GM21529 (cell line): Measurements from ENCODE around the gene PCF11.
"Not testable (repeated sequence)": the region's sequence is repeated elsewhere in the genome, so short reads cannot be mapped to it uniquely, and the experiment has no call there.

ENCODE experiments used
- ATAC-seq: cut with Tn5 transposase; IDR thresholded peaks from one replicate; pipeline ENCODE4 v1.9.1; 2021; ENCODE audit not compliant: unreplicated experiment

Gene PCF11

GRCh38 chr11:83187465-83187864 lies 30.5 kb downstream of the PCF11 start:
- ATAC-seq: no peak

- no peak for ATAC-seq
Measured at GRCh38 chr11:83191491-83191890, 34.6 kb downstream of the PCF11 start.

GRCh38 chr11:83191986-83192385 lies 35.1 kb downstream of the PCF11 start:
- no peak for ATAC-seq

GRCh38 chr11:83192606-83193245 lies 35.8 kb downstream of the PCF11 start:
- no peak for ATAC-seq

- peak; percentile 91 for ATAC-seq
Measured at GRCh38 chr11:83193315-83194280, 36.7 kb downstream of the PCF11 start, which contains the start of gene ANKRD42. ANKRD42 (plus strand) TSS chr11:83193712; CDS start chr11:83194671, 959 bp downstream.

GRCh38 chr11:83194281-83195142 lies 37.6 kb downstream of the PCF11 start:
- peak; percentile 55 for ATAC-seq

GRCh38 chr11:83195143-83195466 lies 38.2 kb downstream of the PCF11 start:
- ATAC-seq: no peak

- no peak for ATAC-seq
Measured at GRCh38 chr11:83195649-83196048, 38.7 kb downstream of the PCF11 start.

- ATAC-seq: no peak
Measured at GRCh38 chr11:83200035-83200434, 43.1 kb downstream of the PCF11 start.

GRCh38 chr11:83205608-83206185 lies 48.8 kb downstream of the PCF11 start:
- no peak for ATAC-seq

- no peak for ATAC-seq
Measured at GRCh38 chr11:83206221-83206620, 49.3 kb downstream of the PCF11 start.

GRCh38 chr11:83206771-83207382 lies 49.9 kb downstream of the PCF11 start:
- not testable (repeated sequence) for ATAC-seq

GRCh38 chr11:83219095-83219494 lies 62.2 kb downstream of the PCF11 start:
- ATAC-seq: no peak

- ATAC-seq: no peak
Measured at GRCh38 chr11:83220260-83220659, 63.3 kb downstream of the PCF11 start.

- ATAC-seq: no peak
Measured at GRCh38 chr11:83221694-83222093, 64.8 kb downstream of the PCF11 start.

GRCh38 chr11:83222499-83222898 lies 65.6 kb downstream of the PCF11 start:
- ATAC-seq: no peak

- ATAC-seq: no peak
Measured at GRCh38 chr11:83223457-83223856, 66.5 kb downstream of the PCF11 start.

- no peak for ATAC-seq
Measured at GRCh38 chr11:83235825-83236224, 78.9 kb downstream of the PCF11 start.
